Psoas muscle (tissue), 8 donors: ENCODE data around the gene ZNF331. TPM values are rescaled to one million over a fixed set of nuclear protein-coding genes. Genes with fewer than 3 reads are reported as not detected.
"Not testable (repeated sequence)": the region's sequence is repeated elsewhere in the genome, so short reads cannot be mapped to it uniquely, and the experiment has no call there.

ENCODE experiments used
- ATAC-seq, 4 donors: fragments of 200-7000 bp; cut with Tn5 transposase; one replicate each; pipeline ENCODE4 v1.9.1; 2020; ENCODE audit warnings: moderate library complexity in 3 of 4, mild to moderate bottlenecking in 2 of 4
- DNase-seq, 2 donors: peaks; one replicate each; pipeline ENCODE4 v3.0.0-alpha.2; 2020
- H3K27ac ChIP-seq: fragments of 200-600 bp; one replicate; pipeline ENCODE4 v1.8.0; 2022
- H3K27me3 ChIP-seq, 3 donors: fragments of 200-600 bp in 1 of 3; one replicate each; pipeline versions ENCODE4 v1.6.1 to v1.8.0; 2013 to 2022; ENCODE audit warnings: low read length in 2 of 3, mild to moderate bottlenecking in 2 of 3, moderate library complexity in 1 of 3; ENCODE audit not compliant: insufficient read depth in 3 of 3
- H3K36me3 ChIP-seq, 2 donors: fragments of 200-600 bp in 1 of 2; one replicate each; pipeline versions ENCODE4 v1.6.1 to v1.8.0; 2013 to 2022; ENCODE audit warnings: low read depth in 1 of 2, mild to moderate bottlenecking in 1 of 2, moderate library complexity in 1 of 2; ENCODE audit not compliant: insufficient read depth in 1 of 2
- H3K4me1 ChIP-seq: fragments of 200-600 bp; one replicate; pipeline ENCODE4 v1.8.0; 2022
- H3K4me3 ChIP-seq: fragments of 200-600 bp; one replicate; pipeline ENCODE4 v1.8.0; 2022; ENCODE audit warnings: mild to moderate bottlenecking
- H3K9me3 ChIP-seq: fragments of 200-600 bp; one replicate; pipeline ENCODE4 v1.8.0; 2022
- CTCF ChIP-seq: fragments of 200-600 bp; IDR thresholded peaks from one replicate; pipeline ENCODE4 v1.8.0; 2022; ENCODE audit warnings: antibody characterized with exemption
- WGBS, 3 donors: extraction: QIAGEN DNeasy Blood & Tissue Kit; methylation state at CpG; one replicate each; pipeline versions ENCODE4 v1.1.6 to v1.1.7; 2013; 5-methylcytosine and 5-hydroxymethylcytosine counted together
- intact Hi-C, 2 donors: fragments of 100-400 bp; cut with DNase I; formaldehyde crosslinking; loops; one replicate each; pipeline versions ENCODE4 v1.11.0 to v1.14.2; 2022
- long read RNA-seq, 2 donors: library from polyadenylated mRNA; unstranded; transcript quantifications; one replicate each; pipeline ENCODE4 v2.0.0, GENCODE V29; 2021
- polyA plus RNA-seq, 3 donors: library from polyadenylated mRNA; stranded (reverse); fragments of 200-250 nt; gene quantifications; one replicate each; pipeline ENCODE4 v1.2.3, GENCODE V29; 2013
- total RNA-seq, 4 donors: library from RNA; stranded (reverse); fragmentation: NEBNext Ultra II Directional in 2 of 4; extraction: Animal tissue kit (Norgen Biotek cat#: 25700) in 2 of 4; gene quantifications; one replicate each; pipeline versions ENCODE4 v1.2.1 to v1.2.4, GENCODE V29; 2021 to 2023
- donor health status: healthy with polysubstance abuse.
- donor health status: DM: no; HTN: no; CAD: no; lungs with moderate emphysema.
- donor health status: Bipolar disorder and iron deficiency.
- donor health status: healthy.
- donor health status: DM: yes; HTN: yes; CAD: no.
- donor health status: DM: no; HTN: no; CAD: no.
- donor health status: DM: no; HTN: no; CAD: no.
- donor health status: DM: yes; HTN: yes; CAD: no.

Gene ZNF331
- total RNA-seq = 10 to 100 TPM in 1 of 4 donors, 1 to 10 TPM in 3; 4.8 to 10.3 (median 8.8) TPM
- polyA plus RNA-seq = 10 to 100 TPM in 1 of 3 donors, 1 to 10 TPM in 2; 3.8 to 29.0 (median 8.7) TPM
- long read RNA-seq, donor 1, partial matches to known transcripts = 2 of 10 reads
- long read RNA-seq, donor 1, other reads (novel, unspliced or antisense) = 3 of 10 reads
- long read RNA-seq, donor 2, full-length matches to known transcripts = 10 of 12 reads
- long read RNA-seq, donor 2, partial matches to known transcripts = 0 of 12 reads
- long read RNA-seq, donor 2, other reads (novel, unspliced or antisense) = 2 of 12 reads

- 46 to 58% (median 51%) methylated on average over 81 of the region's 81 CpGs for WGBS, 3 donors
- peak; percentile 42 for TF ChIP-seq CTCF
- H3K27me3 ChIP-seq = no peaks in the 10 kb centered on the region
- H3K36me3 ChIP-seq = peaks cover 0 to 20% of the 10 kb centered on the region in 2 donors
- peak within 1 kb of the TSS; percentile 70 for H3K4me3 ChIP-seq
- peak; percentile 92 to 98 (median 95) for ATAC-seq
- H3K9me3 ChIP-seq = no peaks in the 10 kb centered on the region
- peak; percentile 84 to 93 for DNase-seq
- peak within 1 kb of the TSS; percentile 81 for H3K27ac ChIP-seq
- H3K4me1 ChIP-seq = no peaks in the 10 kb centered on the region
- intact Hi-C loops = no loop called here
Measured at GRCh38 chr19:53537521-53538377, at the start of gene ZNF331. Gene ZNF331, plus strand, starts transcription at chr19:53538145. Its CDS starts 31,232 bp downstream, at chr19:53569377.

GRCh38 chr19:53492153-53492552 lies 45.8 kb upstream of the ZNF331 start:
- Histone ChIP-seq H3K9me3 (peaks cover 39% of the 10 kb centered on the region), H3K4me3 (no peak overlapping the region), H3K36me3 (peaks cover 0 to 18% of the 10 kb centered on the region in 2 donors), H3K4me1 (no peaks in the 10 kb centered on the region), H3K27me3 (no peaks in the 10 kb centered on the region), H3K27ac (no peak overlapping the region)
- ATAC-seq (no peak), DNase-seq (no peak)
- intact Hi-C loops = no loop called here
- 91 to 97% (median 94%) methylated on average over 5 of the region's 5 CpGs for WGBS, 3 donors
- TF ChIP-seq CTCF = no peak

DNA sequence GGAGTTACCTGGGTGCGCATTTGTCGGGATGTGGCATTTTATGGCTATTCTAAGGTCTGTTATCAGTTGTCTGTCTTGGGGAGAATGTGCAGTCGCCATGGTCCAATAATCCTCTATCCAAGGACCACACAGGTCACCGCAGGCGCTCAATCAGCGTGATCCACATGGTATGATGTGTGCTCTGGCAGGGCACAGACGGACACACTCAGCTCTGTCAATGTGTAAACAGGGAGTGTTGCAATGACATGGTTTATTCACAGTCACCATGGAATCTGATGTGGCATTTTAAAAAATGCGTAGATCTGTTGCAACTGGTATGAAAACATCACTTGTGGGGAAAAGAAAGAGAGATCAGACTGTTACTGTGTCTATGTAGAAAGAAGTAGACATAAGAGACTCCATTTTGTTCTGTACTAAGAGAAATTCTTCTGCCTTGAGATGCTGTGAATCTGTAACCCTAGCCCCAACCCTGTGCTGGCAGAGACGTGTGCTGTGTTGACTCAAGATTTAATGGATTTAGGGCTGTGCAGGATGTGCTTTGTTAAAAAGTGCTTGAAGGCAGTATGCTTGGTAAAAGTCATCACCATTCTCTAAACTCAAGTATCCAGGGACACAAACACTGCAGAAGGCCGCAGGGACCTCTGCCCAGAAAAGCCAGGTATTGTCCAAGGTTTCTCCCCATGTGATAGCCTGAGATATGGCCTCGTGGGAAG lies 40.5 kb upstream of the ZNF331 start:
- intact Hi-C loops, ATAC-seq, H3K36me3 ChIP-seq, DNase-seq, H3K27me3 ChIP-seq, H3K4me3 ChIP-seq, H3K4me1 ChIP-seq, H3K27ac ChIP-seq: not testable (repeated sequence)
- WGBS, 3 donors = 62 to 63% (median 62%) methylated on average over 11 of the region's 11 CpGs
- peaks cover 15% of the 10 kb centered on the region for H3K9me3 ChIP-seq

- H3K27ac ChIP-seq, intact Hi-C loops, H3K36me3 ChIP-seq, H3K27me3 ChIP-seq, DNase-seq, H3K4me3 ChIP-seq, H3K4me1 ChIP-seq, H3K9me3 ChIP-seq, ATAC-seq: not testable (repeated sequence)
- 53 to 60% (median 58%) methylated on average over 4 of the region's 4 CpGs for WGBS, 3 donors
Measured at GRCh38 chr19:53498024-53498395, 39.9 kb upstream of the ZNF331 start.

DNA sequence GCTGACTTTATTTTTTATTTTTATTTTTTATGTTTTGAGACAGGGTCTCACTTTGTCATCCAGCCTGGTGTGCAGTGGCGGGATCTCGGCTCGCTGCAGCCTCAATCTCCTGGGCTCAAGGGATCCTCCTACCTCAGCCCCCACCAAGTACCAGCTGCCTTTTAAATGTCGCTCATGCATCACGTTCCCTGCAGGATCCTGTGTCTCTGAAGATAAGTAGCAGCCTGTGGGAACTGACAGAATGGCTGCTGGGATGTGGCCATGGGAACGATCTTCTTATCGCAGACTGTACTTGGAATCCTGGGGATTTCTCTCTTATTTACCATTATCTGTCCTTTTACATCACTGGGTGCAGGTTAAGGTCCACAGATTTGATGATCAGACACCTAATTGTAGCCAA lies 34.8 kb upstream of the ZNF331 start:
- DNase-seq, H3K36me3 ChIP-seq, H3K27me3 ChIP-seq, ATAC-seq, intact Hi-C loops, H3K4me1 ChIP-seq, H3K4me3 ChIP-seq, H3K9me3 ChIP-seq, H3K27ac ChIP-seq: not testable (repeated sequence)
- WGBS, 3 donors = 31 to 48% (median 32%) methylated on average over 7 of the region's 7 CpGs

DNA sequence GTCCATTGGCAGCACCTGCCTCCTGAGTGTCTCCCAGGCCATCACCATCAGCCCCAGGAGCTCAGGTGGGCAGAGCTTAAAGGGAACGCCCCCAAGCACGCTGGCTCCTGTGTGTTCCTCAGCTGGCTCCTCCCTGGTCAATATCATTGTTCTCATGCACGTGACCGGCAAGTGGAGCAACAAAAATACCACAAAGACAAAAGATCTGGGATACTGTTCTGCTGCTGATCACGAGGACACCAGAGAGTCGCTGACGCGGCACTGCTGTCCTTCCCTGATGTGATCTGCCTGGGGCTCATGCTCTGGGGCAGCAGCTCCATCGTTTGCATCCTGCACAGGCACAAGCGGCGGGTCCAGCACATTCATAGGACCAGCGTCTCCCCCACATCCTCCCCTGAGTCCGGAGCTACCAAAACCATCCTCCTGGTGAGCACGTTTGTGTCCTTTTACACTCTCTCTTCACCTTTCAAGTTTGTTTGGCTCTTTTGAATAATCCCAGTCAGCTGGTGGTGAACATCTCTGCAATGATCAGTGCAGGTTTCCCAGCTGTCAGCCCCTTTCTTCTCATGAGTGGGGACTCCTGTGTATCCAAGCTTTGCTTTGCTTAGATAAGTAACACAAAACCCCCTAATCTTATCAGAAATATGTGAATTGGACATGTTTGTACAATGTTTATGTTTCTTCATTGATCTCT lies 34.1 kb upstream of the ZNF331 start:
- 4 to 16% (median 5%) methylated on average over 6 to 10 of the region's 14 CpGs for WGBS, 3 donors

GRCh38 chr19:53504365-53504703 lies 33.6 kb upstream of the ZNF331 start:
- H3K27ac ChIP-seq, H3K4me1 ChIP-seq, H3K36me3 ChIP-seq, H3K9me3 ChIP-seq, H3K27me3 ChIP-seq, intact Hi-C loops, DNase-seq: not testable (repeated sequence)
- WGBS, 3 donors = 9 to 14% (median 9%) methylated on average over 11 to 13 of the region's 13 CpGs
- peak in 1 of 4 donors; percentile 72 for ATAC-seq
- peak overlapping the region; percentile 35 for H3K4me3 ChIP-seq

More for the DNA sequence above, 34.1 kb upstream of the ZNF331 start:
- H3K27me3 ChIP-seq, DNase-seq, H3K36me3 ChIP-seq, H3K4me3 ChIP-seq, intact Hi-C loops, H3K4me1 ChIP-seq, H3K9me3 ChIP-seq, H3K27ac ChIP-seq: not testable (repeated sequence)
- ATAC-seq = peak in 1 of 4 donors; percentile 41
